ENCODE results near the gene MAGEB17.

The MAGEB17 gene

DNA sequence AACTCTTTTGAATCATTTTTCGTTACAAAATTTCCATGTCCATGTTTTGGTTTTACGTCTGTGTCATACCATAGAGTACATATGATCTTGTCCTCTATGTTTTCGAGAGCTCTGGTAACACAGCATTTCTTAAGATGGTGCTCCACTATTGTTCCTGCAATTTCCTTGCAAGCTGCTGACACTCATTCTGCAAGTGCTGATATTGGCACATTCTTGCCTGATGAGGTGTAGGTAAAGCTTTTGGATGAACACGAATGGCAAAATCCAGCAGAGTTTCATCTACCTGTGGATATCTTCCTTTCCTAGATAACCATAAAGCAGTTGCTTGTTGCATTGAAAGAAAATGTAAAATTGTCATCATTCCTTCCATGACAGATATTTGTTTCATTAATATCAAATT is 41.3 kb downstream of the MAGEB17 start:
- DNase-seq (ENCODE audit: low read depth in 3 of 3), result no peak

DNA sequence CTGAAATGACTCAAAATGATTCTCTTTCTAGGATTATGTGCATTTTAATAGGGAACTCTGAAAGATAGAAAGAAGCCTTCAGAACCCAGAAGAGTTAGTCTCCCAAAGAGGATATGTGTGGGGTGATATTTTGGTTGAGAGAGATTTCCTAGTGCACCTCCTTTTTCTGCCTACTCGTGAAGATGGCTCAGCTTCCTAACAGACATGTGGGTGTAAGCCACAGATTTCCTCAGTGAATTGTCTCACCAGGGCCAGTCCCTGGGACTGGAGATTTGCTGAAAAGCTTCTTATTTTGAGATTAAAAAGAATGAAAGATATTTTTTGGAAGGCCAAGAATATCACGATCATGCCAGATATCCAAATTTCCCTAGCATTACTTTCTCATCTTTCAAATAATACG is 42.8 kb downstream of the MAGEB17 start:
- DNase-seq (ENCODE audit: low read depth in 3 of 3), result no peak

DNA sequence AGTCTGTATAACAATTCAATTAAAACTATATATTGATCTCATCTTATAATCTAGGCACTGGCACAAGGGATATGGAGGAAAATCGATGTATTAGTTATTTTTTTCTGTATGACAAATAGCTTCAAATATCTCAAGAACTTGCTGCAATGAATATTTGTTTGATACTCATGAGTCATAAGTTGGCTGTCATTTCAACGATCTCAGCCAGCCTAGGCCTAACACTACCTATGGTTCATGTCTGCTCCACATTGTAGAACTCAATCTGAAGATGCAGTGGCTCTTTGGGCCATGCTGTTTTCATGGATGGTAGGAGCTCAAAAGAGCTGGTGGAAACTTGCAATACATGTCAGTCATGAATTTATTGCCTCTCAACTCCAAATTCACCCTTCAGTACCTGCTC is 44.7 kb downstream of the MAGEB17 start:
- DNase-seq (ENCODE audit: low read depth in 3 of 3), result no peak

DNA sequence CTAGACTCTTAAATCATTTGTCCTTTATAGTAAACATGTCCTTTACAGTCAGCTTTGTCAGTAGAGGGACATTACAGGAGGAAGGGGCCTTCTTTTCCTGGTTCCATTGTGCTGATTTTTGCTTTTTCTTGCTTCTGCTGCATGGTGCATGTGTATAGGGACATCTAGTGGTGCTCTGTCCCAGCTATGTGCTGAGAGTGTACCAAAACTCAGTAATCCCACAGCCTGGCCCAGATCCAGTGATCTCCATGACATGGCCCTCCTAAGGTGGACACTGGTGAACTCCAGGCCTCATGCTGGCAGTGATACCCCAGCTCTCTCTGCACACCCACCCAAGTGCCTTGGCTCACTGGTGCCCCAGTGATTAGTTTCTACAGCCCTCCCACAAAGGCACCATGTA is 45.2 kb downstream of the MAGEB17 start:
- DNase-seq (ENCODE audit: low read depth in 3 of 3), result no peak

DNA sequence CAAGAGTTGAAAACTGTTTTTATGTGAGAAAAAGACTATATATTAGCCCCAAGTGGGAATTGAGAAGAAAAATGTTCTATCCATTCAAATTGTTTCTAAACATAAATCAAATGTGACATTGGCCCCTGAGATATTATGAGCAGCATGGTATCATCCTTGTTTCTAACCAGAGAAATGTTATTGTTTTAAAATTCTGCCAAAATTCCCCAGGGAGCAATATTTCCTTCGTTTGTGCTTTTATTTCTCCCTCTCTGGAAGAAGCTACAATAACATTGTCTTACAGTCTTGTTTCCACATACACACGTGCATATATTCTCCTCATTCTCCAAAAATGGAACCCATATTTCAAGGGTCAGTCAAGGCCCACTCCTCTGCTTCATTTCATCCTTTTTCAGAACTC is 46.7 kb downstream of the MAGEB17 start:
- no peak for DNase-seq (ENCODE audit: low read depth in 3 of 3)

DNA sequence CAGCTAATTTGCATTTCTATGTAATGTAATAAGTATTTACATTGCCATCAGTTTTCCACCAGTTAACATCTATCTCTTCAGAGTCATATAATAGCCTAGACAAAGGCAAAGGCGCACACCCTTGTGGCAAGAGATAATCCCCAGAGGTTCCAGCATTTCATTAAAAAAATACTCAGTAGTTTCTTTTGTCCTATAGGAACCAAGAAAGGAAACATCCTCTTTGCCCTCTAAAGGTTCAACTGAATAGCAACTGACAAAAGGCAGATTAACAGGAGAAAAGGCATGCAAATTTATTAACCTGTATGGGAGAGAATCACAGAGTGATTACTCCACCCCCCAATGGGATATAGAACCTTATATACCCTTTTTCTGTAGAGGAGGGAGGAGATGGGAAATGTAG is 48.4 kb downstream of the MAGEB17 start:
- DNase-seq (ENCODE audit: low read depth in 3 of 3), result no peak
